Tibial artery (tissue), 4 donors: ENCODE data around the gene HIRIP3.

Experiments
- DNase-seq, 2 donors: peaks; one replicate each; pipeline ENCODE4 v3.0.0-alpha.2; 2019
- H3K27ac ChIP-seq, 2 donors: fragments of 200-600 bp; sonication (generic) in 1 of 2; 1 replicate in 1 of 2; 2 replicates in 1 of 2; pipeline ENCODE4 v1.5.1; 2018 to 2019; ENCODE audit warnings: mild to moderate bottlenecking in 1 of 2
- H3K27me3 ChIP-seq, 2 donors: fragments of 200-600 bp; sonication (generic) in 1 of 2; one replicate each; pipeline versions ENCODE4 v1.5.1 to v1.6.0; 2016 to 2019
- H3K36me3 ChIP-seq, 3 donors: fragments of 200-600 bp; sonication (generic) in 2 of 3; one replicate each; pipeline ENCODE4 v1.5.1; 2016 to 2019; ENCODE audit warnings: mild to moderate bottlenecking in 2 of 3
- H3K4me1 ChIP-seq, 4 donors: fragments of 200-600 bp; sonication (generic) in 2 of 4; 1 replicate in 3 of 4; 2 replicates in 1 of 4; pipeline ENCODE4 v1.5.1; 2016 to 2019
- H3K4me3 ChIP-seq, 2 donors: fragments of 200-600 bp; sonication (generic) in 1 of 2; 1 replicate in 1 of 2; 2 replicates in 1 of 2; pipeline ENCODE4 v1.5.1; 2018 to 2019; ENCODE audit warnings: mild to moderate bottlenecking in 2 of 2
- H3K9me3 ChIP-seq, 3 donors: fragments of 200-600 bp; sonication (generic) in 1 of 3; one replicate each; pipeline ENCODE4 v1.5.1; 2016 to 2019
- intact Hi-C: fragments of 100-400 bp; cut with DNase I; formaldehyde crosslinking; loops from one replicate; pipeline ENCODE4 v1.15.0; 2023; ENCODE audit warnings: low total_unique reads
- TF ChIP-seq, protein P1 (sequence below), 2 experiments: fragments of 200-600 bp in 1 of 2; fragments of 450-650 bp in 1 of 2; IDR thresholded peaks; one replicate each; pipeline ENCODE4 v1.5.1; 2017 to 2019; ENCODE audit warnings: antibody characterized with exemption in 2 of 2, mild to moderate bottlenecking in 1 of 2, moderate library complexity in 1 of 2

Gene HIRIP3

GRCh38 chr16:30011714-30012504 lies 16.5 kb upstream of the HIRIP3 start:
- TF ChIP-seq, protein P1, sequence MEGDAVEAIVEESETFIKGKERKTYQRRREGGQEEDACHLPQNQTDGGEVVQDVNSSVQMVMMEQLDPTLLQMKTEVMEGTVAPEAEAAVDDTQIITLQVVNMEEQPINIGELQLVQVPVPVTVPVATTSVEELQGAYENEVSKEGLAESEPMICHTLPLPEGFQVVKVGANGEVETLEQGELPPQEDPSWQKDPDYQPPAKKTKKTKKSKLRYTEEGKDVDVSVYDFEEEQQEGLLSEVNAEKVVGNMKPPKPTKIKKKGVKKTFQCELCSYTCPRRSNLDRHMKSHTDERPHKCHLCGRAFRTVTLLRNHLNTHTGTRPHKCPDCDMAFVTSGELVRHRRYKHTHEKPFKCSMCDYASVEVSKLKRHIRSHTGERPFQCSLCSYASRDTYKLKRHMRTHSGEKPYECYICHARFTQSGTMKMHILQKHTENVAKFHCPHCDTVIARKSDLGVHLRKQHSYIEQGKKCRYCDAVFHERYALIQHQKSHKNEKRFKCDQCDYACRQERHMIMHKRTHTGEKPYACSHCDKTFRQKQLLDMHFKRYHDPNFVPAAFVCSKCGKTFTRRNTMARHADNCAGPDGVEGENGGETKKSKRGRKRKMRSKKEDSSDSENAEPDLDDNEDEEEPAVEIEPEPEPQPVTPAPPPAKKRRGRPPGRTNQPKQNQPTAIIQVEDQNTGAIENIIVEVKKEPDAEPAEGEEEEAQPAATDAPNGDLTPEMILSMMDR (IDR thresholded peaks at IDR 0.05): no peak
- no peak for DNase-seq
- intact Hi-C loops: no loop called here
- peak overlapping the region in 1 of 2 donors; percentile 29 for H3K4me3 ChIP-seq
- H3K4me1 ChIP-seq: peaks cover 0 to 25% (median 20%) of the 10 kb centered on the region in 4 donors
- no peaks in the 10 kb centered on the region for H3K9me3 ChIP-seq
- no peaks in the 10 kb centered on the region for H3K36me3 ChIP-seq
- no peak overlapping the region for H3K27ac ChIP-seq
- H3K27me3 ChIP-seq: peaks cover 4 to 61% of the 10 kb centered on the region in 2 donors

DNA sequence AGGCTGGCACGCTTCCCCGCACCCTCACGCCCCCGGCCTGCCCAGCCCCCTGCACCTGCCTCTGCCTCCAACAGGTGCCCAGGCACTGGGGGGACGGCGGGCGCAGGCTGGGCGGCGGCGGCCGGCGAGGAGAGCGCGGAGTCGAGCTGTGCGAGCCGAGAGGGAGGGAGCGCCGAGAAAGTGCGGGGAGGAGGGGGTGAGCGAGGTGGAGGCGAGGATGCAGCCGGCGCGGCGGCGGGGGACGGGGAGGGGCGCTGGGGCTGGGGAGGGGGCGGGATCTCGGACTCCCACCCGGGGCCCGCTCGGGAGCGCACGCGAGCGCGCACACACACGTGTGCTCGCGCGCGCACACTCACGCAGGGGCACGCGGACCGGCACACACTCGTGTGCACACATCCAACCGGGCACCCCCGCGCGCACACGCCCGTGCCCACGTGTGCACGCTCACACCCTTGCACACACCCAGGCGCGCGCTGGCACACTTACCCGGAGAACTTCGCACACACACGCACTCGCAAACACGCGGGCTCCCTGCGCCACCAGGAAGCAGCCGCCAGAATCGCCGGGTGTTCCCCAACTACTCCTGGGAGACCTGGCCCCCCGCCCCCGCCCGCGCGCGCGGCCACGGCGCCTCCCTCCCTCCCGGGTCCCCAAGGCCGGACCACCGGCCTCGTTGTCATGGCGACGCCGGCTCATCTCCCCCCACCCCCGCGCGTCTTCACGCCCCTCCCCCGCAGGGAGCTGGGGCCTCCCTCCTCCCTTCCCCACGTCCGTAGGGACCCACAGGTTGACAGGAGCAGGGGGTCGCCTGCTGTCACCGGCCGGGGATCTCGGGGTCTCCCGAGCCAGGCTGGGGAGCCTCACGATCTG lies 15.7 kb upstream of the HIRIP3 start, which contains the start of gene DOC2A:
TSS of gene DOC2A (minus strand) at position 184 of the 870 bp plus-strand sequence. CDS start 805 bp downstream, outside the sequence.
- Histone ChIP-seq H3K9me3 (no peaks in the 10 kb centered on the region), H3K4me1 (peaks cover 0 to 25% (median 20%) of the 10 kb centered on the region in 4 donors), H3K27ac (no peak within 1 kb of the TSS), H3K36me3 (no peaks in the 10 kb centered on the region), H3K4me3 (peak within 1 kb of the TSS in 1 of 2 donors; percentile 29), H3K27me3 (peaks cover 4 to 66% of the 10 kb centered on the region in 2 donors)
- TF ChIP-seq, protein P1 (IDR thresholded peaks at IDR 0.05): no peak
- intact Hi-C loops: no loop called here
- no peak for DNase-seq

DNA sequence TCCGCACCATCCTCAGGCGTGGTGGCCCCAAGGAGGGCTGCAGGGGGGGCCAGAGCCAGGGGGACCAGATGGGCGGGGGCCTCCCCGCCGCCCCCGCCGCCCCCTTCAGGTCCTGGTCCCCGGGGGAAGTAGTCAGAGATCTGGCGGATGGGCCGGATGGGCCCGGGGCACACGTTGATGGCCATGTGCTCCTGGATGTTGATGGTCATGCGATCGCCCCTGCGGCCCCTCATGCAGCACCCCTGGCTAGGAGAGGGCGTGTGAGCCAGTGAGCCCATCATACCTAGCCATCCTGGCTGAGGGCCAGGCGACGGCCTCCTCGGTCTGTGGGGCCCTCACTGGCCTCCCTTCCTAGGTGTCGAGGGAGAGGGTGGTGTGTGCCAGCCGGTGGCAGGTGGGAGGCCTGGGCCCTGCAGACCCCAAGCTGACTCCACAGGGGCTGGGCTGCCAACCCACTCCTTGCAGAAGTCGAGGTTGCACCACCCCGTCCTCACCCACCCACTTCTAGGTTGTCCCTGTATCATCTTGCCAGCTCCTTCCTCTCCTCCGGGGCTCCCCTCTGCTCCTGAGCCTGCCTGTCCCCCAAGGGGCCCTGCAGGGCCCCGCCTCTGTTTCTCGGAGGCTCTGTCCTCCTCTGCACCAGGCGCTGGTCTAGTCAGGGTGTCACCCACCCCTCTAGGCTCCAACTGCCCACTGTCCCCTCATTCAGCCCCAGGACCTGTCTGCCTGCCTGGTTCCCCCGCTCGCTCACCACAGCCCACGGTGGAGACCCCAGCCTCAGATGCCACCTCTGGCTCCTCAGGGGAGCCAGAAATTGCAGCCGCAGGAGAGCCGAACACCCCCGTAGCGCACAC lies 14.8 kb upstream of the HIRIP3 start:
- TF ChIP-seq, protein P1 (IDR thresholded peaks at IDR 0.05): no peak
- H3K9me3 ChIP-seq: no peaks in the 10 kb centered on the region
- peak overlapping the region in 1 of 2 donors; percentile 29 for H3K4me3 ChIP-seq
- H3K27ac ChIP-seq: no peak overlapping the region
- peaks cover 0 to 7% (median 0%) of the 10 kb centered on the region in 3 donors for H3K36me3 ChIP-seq
- intact Hi-C loops: loop anchor here (5.0 to 10.0 kb wide), 3 partner anchors 85 to 313 kb away; partner anchors contain the start of genes CDIPT and KCTD13
- H3K27me3 ChIP-seq: peaks cover 4 to 66% of the 10 kb centered on the region in 2 donors
- peaks cover 0 to 27% (median 20%) of the 10 kb centered on the region in 4 donors for H3K4me1 ChIP-seq
- no peak for DNase-seq

- DNase-seq: no peak
- peaks cover 4 to 66% of the 10 kb centered on the region in 2 donors for H3K27me3 ChIP-seq
- H3K27ac ChIP-seq: no peak overlapping the region
- peaks cover 0 to 28% (median 20%) of the 10 kb centered on the region in 4 donors for H3K4me1 ChIP-seq
- TF ChIP-seq, protein P1 (IDR thresholded peaks at IDR 0.05): no peak
- H3K4me3 ChIP-seq: no peak overlapping the region
- intact Hi-C loops: loop anchor here (5.0 to 10.0 kb wide), 3 partner anchors 84 to 312 kb away; partner anchors contain the start of genes CDIPT and KCTD13
- no peaks in the 10 kb centered on the region for H3K9me3 ChIP-seq
- H3K36me3 ChIP-seq: peaks cover 0 to 7% (median 0%) of the 10 kb centered on the region in 3 donors
Observed at GRCh38 chr16:30009085-30009862, 13.9 kb upstream of the HIRIP3 start.
